Neural progenitor cell (in vitro differentiated cells): Measurements from ENCODE around the gene SLC16A13.

ENCODE experiments used
- EZH2 ChIP-seq: fragments of 200-600 bp; sonication (generic); IDR thresholded peaks from 2 replicates; pipeline ENCODE4 v1.6.1; 2017; ENCODE audit warnings: antibody characterized with exemption, mild to moderate bottlenecking, moderate library complexity
- EZH2phosphoT487 ChIP-seq: fragments of 200-600 bp; sonication (generic); IDR thresholded peaks from 2 replicates; pipeline ENCODE4 v1.6.1; 2017; ENCODE audit warnings: antibody characterized with exemption
- TF ChIP-seq, protein P1 (sequence below): fragments of 200-600 bp; sonication (generic); IDR thresholded peaks from 2 replicates; pipeline ENCODE4 v1.5.1; 2017; ENCODE audit warnings: antibody characterized with exemption, mild to moderate bottlenecking

- no peak for TF ChIP-seq EZH2
- TF ChIP-seq, protein P1, sequence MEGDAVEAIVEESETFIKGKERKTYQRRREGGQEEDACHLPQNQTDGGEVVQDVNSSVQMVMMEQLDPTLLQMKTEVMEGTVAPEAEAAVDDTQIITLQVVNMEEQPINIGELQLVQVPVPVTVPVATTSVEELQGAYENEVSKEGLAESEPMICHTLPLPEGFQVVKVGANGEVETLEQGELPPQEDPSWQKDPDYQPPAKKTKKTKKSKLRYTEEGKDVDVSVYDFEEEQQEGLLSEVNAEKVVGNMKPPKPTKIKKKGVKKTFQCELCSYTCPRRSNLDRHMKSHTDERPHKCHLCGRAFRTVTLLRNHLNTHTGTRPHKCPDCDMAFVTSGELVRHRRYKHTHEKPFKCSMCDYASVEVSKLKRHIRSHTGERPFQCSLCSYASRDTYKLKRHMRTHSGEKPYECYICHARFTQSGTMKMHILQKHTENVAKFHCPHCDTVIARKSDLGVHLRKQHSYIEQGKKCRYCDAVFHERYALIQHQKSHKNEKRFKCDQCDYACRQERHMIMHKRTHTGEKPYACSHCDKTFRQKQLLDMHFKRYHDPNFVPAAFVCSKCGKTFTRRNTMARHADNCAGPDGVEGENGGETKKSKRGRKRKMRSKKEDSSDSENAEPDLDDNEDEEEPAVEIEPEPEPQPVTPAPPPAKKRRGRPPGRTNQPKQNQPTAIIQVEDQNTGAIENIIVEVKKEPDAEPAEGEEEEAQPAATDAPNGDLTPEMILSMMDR, result no peak
- no peak for TF ChIP-seq EZH2phosphoT487
These were observed 49.1 kb upstream of the SLC16A13 start for GRCh38 chr17:6986676-6987075.
